ENCODE data around the gene VWA8. TPM values are rescaled to one million over a fixed set of nuclear protein-coding genes. Genes with fewer than 3 reads are reported as not detected.

VWA8 gene
- total and polyA plus RNA-seq, 9 donors, result 4.5 to 25.1 (median 21.0) TPM

DNA sequence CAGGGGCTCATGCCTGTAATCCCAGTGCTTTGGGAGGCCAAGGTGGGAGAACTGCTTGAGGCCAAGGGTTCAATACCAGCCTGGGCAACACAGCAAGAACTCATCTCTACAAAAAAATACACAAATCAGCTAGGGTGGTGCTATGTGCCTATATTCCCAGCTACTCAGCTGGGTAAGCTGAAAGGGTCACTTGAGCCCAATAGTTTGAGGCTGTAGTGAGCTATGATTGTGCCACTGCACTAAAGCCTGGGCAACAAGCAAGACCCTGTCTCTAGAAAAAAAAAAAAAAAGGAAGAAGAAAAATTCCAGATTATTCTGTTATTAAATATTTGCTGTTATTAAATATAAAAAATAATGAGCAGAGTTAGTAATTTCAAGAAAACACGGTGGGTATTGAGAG, 372.5 kb downstream of the VWA8 start:
- Histone ChIP-seq H3K27me3 (no peaks in the 10 kb centered on the region), H3K9me3 (no peaks in the 10 kb centered on the region), H3K27ac (no peak overlapping the region), H3K36me3 (no peaks in the 10 kb centered on the region), H3K4me3 (no peak overlapping the region), H3K4me1 (ENCODE audit: insufficient read depth) (no peaks in the 10 kb centered on the region)
- no peak for DNase-seq
- 88 to 93% (median 90%) methylated on average over 1 of the region's 1 CpG for WGBS, 3 donors
- TF ChIP-seq POLR2A (IDR thresholded peaks at IDR 0.05) (no peak), EP300 (IDR thresholded peaks at IDR 0.05) (no peak)
- TF ChIP-seq, protein P1, sequence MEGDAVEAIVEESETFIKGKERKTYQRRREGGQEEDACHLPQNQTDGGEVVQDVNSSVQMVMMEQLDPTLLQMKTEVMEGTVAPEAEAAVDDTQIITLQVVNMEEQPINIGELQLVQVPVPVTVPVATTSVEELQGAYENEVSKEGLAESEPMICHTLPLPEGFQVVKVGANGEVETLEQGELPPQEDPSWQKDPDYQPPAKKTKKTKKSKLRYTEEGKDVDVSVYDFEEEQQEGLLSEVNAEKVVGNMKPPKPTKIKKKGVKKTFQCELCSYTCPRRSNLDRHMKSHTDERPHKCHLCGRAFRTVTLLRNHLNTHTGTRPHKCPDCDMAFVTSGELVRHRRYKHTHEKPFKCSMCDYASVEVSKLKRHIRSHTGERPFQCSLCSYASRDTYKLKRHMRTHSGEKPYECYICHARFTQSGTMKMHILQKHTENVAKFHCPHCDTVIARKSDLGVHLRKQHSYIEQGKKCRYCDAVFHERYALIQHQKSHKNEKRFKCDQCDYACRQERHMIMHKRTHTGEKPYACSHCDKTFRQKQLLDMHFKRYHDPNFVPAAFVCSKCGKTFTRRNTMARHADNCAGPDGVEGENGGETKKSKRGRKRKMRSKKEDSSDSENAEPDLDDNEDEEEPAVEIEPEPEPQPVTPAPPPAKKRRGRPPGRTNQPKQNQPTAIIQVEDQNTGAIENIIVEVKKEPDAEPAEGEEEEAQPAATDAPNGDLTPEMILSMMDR (IDR thresholded peaks at IDR 0.05), result no peak
- intact Hi-C loops (cut with DNase I), result no loop called here

DNA sequence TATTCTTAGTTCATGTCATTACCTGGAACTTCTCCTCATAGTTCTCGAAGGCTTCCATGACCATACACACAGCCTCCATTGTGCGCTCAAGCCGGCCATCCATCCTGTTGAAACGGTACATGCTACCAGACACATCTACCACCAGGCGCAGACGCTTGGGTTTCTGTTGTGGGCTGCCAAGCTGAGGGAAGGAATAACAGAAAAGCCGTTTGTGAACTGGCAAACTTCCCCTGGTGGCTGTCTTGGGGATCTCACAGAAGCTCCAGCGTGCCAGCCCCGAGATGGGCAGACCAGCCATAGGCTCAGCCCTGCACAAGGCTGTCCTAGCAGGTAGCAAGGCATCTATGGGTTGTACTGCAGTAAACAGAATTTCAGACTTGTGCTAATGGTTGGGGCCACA, 373.4 kb downstream of the VWA8 start:
- no peak for DNase-seq
- no peaks in the 10 kb centered on the region for H3K9me3 ChIP-seq
- intact Hi-C loops (cut with DNase I), result no loop called here
- H3K27me3 ChIP-seq, result no peaks in the 10 kb centered on the region
- H3K36me3 ChIP-seq, result no peaks in the 10 kb centered on the region
- no peak overlapping the region for H3K4me3 ChIP-seq
- TF ChIP-seq POLR2A (IDR thresholded peaks at IDR 0.05) (no peak), EP300 (IDR thresholded peaks at IDR 0.05) (no peak)
- TF ChIP-seq, protein P1 (IDR thresholded peaks at IDR 0.05), result no peak
- 92 to 94% (median 94%) methylated on average over 9 of the region's 9 CpGs for WGBS, 3 donors
- H3K27ac ChIP-seq, result no peak overlapping the region
- no peaks in the 10 kb centered on the region for H3K4me1 ChIP-seq (ENCODE audit: insufficient read depth)

DNA sequence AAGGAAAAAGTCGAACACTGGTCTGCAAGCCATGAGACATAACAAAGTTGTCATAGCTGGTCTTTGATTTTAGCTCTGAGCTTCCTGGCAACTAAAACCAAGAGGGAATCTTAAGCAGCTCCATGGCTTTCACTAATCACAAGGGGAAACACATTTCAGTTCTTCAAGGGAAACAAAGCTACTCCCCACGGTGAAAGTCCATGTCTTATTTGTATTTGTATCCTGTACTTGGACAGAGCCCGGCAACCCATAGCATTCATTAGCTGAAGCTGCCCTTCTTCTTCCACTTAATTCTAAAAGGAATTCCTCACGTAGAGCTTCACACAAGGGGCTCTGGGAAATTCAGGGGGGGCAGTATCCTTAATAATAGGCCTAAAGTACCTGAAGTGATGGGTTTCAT, 374.7 kb downstream of the VWA8 start:
- Histone ChIP-seq H3K4me3 (no peak overlapping the region), H3K36me3 (no peaks in the 10 kb centered on the region), H3K4me1 (ENCODE audit: insufficient read depth) (peaks cover 2% of the 10 kb centered on the region), H3K27ac (no peak overlapping the region), H3K9me3 (no peaks in the 10 kb centered on the region), H3K27me3 (no peaks in the 10 kb centered on the region)
- intact Hi-C loops (cut with DNase I), result no loop called here
- 86 to 94% (median 91%) methylated on average over 4 of the region's 4 CpGs for WGBS, 3 donors
- TF ChIP-seq EP300 (IDR thresholded peaks at IDR 0.05), result no peak
- TF ChIP-seq, protein P1 (IDR thresholded peaks at IDR 0.05), result no peak
- no peak for TF ChIP-seq POLR2A (IDR thresholded peaks at IDR 0.05)
- DNase-seq, result no peak

DNA sequence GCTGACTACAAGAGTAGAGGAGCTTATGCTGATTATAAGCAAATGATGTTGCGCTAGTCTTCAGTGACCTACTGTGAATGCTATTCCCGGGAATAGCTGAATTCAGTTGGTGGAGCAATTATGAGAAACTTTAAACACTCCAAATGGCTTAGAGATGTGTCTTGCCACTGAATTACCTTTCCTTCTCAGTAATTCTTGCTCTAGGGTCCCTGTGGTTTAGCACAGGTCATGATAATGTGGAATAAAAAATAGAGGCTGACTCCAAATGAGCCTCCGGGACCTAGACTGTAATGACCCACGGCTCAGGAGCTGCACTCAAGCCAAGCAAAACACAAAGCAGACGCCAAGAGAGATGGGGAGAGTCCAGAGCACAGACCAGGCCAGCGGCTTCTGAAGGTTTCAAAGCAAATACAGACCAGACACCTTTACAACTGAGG, 378.9 kb downstream of the VWA8 start:
- Histone ChIP-seq H3K36me3 (no peaks in the 10 kb centered on the region), H3K4me1 (ENCODE audit: insufficient read depth) (peaks cover 2% of the 10 kb centered on the region), H3K4me3 (no peak overlapping the region), H3K9me3 (no peaks in the 10 kb centered on the region), H3K27me3 (no peaks in the 10 kb centered on the region), H3K27ac (no peak overlapping the region)
- WGBS, 3 donors, result 24 to 28% (median 27%) methylated on average over 6 of the region's 6 CpGs
- TF ChIP-seq EP300 (IDR thresholded peaks at IDR 0.05) (no peak), POLR2A (IDR thresholded peaks at IDR 0.05) (no peak)
- TF ChIP-seq, protein P1 (IDR thresholded peaks at IDR 0.05), result no peak
- no peak for DNase-seq
- intact Hi-C loops (cut with DNase I), result no loop called here

DNA sequence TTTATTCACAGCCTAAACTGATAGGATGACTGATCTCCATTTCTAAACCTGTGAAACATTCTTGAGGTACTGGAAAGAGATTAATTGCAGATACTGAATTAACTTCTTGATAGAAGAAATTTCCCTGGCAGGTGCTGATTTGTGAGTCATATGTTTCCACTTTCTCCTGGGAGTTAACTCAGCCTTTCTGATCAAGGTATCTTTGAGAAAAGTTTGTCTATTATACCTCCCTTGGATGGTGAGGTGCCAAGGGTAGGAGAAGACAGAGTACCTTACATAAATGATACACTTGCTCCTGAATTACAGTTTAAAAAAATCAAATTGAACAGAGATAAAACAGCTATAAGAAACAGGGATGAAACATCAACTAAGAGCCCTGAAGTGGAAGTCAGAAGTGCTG, 380.6 kb downstream of the VWA8 start:
- no peak overlapping the region for H3K4me3 ChIP-seq
- no peaks in the 10 kb centered on the region for H3K27me3 ChIP-seq
- DNase-seq, result no peak
- intact Hi-C loops (cut with DNase I), result no loop called here
- peaks cover 2% of the 10 kb centered on the region for H3K4me1 ChIP-seq (ENCODE audit: insufficient read depth)
- H3K9me3 ChIP-seq, result no peaks in the 10 kb centered on the region
- TF ChIP-seq EP300 (IDR thresholded peaks at IDR 0.05) (no peak), POLR2A (IDR thresholded peaks at IDR 0.05) (no peak)
- TF ChIP-seq, protein P1 (IDR thresholded peaks at IDR 0.05), result no peak
- H3K36me3 ChIP-seq, result no peaks in the 10 kb centered on the region
- no peak overlapping the region for H3K27ac ChIP-seq
